ENCODE measurements around the gene CFAP44.

The CFAP44 gene

DNA sequence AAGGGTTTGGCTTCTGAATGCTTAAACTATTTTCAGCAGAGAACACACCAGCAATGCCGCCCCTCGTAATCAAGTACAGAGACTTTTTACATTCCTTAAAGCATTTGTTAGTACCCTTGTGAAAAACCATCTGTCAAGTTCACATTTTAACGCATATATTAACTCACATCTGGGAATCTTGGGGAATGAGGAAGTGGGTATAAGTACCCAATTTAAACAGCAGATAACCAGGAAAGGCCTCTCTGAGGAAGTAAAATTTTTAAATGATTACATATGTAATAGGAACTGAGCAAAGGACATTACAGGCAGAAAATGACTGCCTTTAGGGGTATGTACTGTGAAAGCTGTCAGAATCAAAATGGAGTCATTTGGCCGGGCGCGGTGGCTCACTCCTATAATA is 12.8 kb upstream of the CFAP44 start:
- TF ChIP-seq, protein P1, sequence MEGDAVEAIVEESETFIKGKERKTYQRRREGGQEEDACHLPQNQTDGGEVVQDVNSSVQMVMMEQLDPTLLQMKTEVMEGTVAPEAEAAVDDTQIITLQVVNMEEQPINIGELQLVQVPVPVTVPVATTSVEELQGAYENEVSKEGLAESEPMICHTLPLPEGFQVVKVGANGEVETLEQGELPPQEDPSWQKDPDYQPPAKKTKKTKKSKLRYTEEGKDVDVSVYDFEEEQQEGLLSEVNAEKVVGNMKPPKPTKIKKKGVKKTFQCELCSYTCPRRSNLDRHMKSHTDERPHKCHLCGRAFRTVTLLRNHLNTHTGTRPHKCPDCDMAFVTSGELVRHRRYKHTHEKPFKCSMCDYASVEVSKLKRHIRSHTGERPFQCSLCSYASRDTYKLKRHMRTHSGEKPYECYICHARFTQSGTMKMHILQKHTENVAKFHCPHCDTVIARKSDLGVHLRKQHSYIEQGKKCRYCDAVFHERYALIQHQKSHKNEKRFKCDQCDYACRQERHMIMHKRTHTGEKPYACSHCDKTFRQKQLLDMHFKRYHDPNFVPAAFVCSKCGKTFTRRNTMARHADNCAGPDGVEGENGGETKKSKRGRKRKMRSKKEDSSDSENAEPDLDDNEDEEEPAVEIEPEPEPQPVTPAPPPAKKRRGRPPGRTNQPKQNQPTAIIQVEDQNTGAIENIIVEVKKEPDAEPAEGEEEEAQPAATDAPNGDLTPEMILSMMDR (IDR thresholded peaks at IDR 0.05; ENCODE audit: low read depth, low read length, missing control alignments): no peak

DNA sequence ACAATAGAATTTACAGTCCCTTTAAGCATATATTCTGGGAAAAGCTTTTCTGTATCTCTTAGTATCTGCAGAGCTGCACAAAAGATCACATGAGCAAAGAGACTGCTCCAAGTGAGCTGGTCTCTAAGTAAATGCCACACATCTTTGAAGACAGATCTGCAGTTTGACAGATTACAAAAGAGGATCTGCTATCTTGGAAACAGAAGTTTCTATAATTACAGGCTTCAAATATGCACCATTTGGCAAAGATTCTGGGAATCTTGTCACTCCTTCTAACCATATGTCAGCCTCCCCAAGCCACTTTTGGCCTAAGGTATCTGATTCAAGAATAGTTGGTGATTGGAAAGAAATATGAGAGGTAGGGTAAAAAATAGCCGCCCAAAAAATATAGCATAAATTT is 9.6 kb upstream of the CFAP44 start:
- DNase-seq (ENCODE audit: low read depth): no peak
- H3K4me3 ChIP-seq (ENCODE audit: low read depth, low read length): no peak overlapping the region
- TF ChIP-seq, protein P1 (IDR thresholded peaks at IDR 0.05; ENCODE audit: low read depth, low read length, missing control alignments): no peak

More for the DNA sequence above, 12.8 kb upstream of the CFAP44 start:
- H3K4me3 ChIP-seq (ENCODE audit: low read depth, low read length): no peak overlapping the region
- DNase-seq (ENCODE audit: low read depth): no peak

DNA sequence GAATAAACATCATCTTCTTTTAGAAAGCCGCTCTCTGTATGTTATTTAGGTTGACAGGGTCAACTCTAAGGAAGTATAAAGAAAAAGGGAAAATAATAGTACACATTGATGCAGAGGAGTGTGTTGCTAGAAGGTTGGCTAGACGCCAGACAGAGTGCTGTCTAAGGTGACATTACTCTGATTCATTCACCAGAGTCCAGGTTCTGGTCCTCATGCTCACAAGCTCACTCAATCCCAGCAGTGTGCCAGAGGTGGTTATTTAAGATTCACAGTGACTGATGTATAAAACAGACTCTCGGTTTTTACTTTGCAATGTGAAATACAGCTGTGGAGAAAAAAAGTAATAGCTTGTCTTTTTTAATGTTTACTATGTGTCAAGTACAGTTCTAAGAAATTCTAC is 1.7 kb downstream of the CFAP44 start:
- TF ChIP-seq, protein P1 (IDR thresholded peaks at IDR 0.05; ENCODE audit: low read depth, low read length, missing control alignments): no peak
- DNase-seq (ENCODE audit: low read depth): no peak
- no peak overlapping the region for H3K4me3 ChIP-seq (ENCODE audit: low read depth, low read length)

DNA sequence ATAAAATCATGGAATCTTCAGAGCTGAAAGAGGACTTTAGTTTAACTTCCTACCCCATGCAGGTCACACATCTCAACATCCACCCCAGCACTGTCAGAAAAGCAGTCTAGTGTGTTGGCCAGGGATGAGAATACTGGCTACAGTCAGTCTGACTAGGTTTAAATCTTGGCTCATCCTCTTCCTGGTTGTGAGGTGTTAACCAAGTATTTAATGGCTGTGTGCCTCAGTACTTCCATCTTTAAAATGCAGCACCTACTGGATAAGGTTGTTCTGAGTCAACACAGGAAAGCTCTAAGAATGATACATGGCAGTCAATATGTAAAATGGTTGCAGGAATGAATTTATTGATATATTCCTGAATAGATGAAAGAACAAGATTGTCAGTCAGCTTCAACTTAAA is 3.1 kb downstream of the CFAP44 start:
- H3K4me3 ChIP-seq (ENCODE audit: low read depth, low read length): no peak overlapping the region
- DNase-seq (ENCODE audit: low read depth): no peak
- TF ChIP-seq, protein P1 (IDR thresholded peaks at IDR 0.05; ENCODE audit: low read depth, low read length, missing control alignments): no peak

DNA sequence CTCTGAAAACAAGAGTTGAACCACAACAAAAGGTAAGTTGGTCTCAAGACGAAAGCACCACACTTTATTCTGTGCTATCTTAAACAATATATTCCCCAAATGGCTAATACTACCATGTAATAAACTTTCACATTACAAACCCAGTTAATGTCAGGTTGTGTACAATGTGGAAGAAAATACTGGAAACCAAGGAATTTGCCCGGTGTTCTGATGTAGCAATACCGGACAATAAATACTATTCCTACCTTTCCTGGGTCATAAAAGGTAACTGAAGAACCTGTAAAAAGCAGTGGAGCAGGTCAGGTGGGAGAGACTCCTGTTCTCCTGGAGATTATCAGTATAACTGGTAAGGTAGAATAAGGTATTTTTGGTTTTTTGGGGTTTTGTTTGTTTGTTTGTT is 3.9 kb downstream of the CFAP44 start:
- TF ChIP-seq, protein P1 (IDR thresholded peaks at IDR 0.05; ENCODE audit: low read depth, low read length, missing control alignments): no peak
- DNase-seq (ENCODE audit: low read depth): no peak
- H3K4me3 ChIP-seq (ENCODE audit: low read depth, low read length): no peak overlapping the region

DNA sequence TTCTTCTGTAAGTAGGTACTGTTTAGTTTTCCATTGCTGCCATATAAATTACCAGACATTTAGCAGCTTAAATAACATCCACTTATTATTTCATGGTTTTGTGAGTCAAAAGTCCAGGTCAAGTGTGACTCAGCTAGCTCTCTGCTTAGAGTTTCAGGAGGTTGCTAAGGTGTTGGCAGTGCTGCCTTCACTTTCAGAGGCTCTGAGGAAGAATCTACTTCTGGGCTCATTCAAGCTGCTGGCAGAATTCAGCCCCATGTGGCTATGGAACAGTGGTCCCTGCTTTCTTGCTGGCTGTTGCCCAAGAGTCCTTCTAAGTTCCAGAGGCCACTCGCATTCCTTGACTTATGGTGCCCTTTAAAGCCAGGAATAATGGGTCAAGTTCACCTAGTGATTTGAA is 4.5 kb downstream of the CFAP44 start:
- no peak overlapping the region for H3K4me3 ChIP-seq (ENCODE audit: low read depth, low read length)
- TF ChIP-seq, protein P1 (IDR thresholded peaks at IDR 0.05; ENCODE audit: low read depth, low read length, missing control alignments): no peak
- DNase-seq (ENCODE audit: low read depth): no peak

DNA sequence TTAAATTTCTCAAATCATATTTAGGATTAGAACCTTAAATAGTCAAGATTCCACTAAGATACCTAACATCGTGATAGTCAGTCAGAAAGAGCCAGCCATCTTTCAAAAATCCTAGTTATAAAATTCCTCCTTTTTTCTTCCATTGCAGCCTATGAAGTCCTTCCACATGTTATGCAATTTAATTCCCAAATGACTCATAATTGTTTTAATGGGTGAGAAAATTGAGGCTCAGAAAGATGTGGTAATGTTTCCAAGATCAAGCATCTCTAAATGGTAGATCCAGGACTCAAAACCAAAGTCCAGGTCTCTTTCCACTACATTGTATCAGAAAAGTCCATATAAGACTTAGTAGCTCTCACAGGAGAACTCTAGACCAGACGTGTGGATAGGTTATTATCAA is 9.5 kb downstream of the CFAP44 start:
- TF ChIP-seq, protein P1 (IDR thresholded peaks at IDR 0.05; ENCODE audit: low read depth, low read length, missing control alignments): no peak
- no peak for DNase-seq (ENCODE audit: low read depth)
- no peak overlapping the region for H3K4me3 ChIP-seq (ENCODE audit: low read depth, low read length)

Measured in GM12864 (cell line).